T-cell (primary cell): ENCODE results near the gene SLC66A2. TPM values are rescaled to one million over a fixed set of nuclear protein-coding genes. Genes with fewer than 3 reads are reported as not detected.

ENCODE experiments used
- ATAC-seq, 4 experiments: fragments of 200-7000 bp in 3 of 4; fragments of 150-1000 bp in 1 of 4; cut with Tn5 transposase; replicated peaks in 1 of 4; 1 replicate in 3 of 4; 2 replicates in 1 of 4; pipeline ENCODE4 v1.10.0; 2021; ENCODE audit warnings: moderate library complexity in 3 of 4, mild to moderate bottlenecking in 2 of 4, moderate number of reproducible peaks in 1 of 4
- CTCF ChIA-PET, 2 donors: fragments of 300-600 bp; sonication (Branson Sonifier 250); formaldehyde crosslinking; loops; one replicate each; lab custom pipeline; 2022; ENCODE audit warnings: antibody characterized with exemption in 2 of 2; lab: Charles Lee
- POLR2A ChIA-PET, 2 donors: fragments of 300-600 bp; sonication (Branson Sonifier 250); formaldehyde crosslinking; loops; one replicate each; lab custom pipeline; 2022; ENCODE audit warnings: antibody characterized with exemption in 2 of 2; lab: Charles Lee
- DNase-seq, 35 experiments: peaks; one replicate each; pipeline versions ENCODE4 v3.0.0 to v3.0.0-alpha.2; 2013 to 2023
- H3K27ac ChIP-seq: one replicate; pipeline ENCODE4 v1.5.1; 2013; ENCODE audit warnings: low read length
- H3K27me3 ChIP-seq, 2 experiments: replicated peaks in 1 of 2; 1 replicate in 1 of 2; 2 replicates in 1 of 2; pipeline versions ENCODE4 v1.6.1 to v1.7.0; 2013; ENCODE audit warnings: low read length in 1 of 2, mixed read lengths in 1 of 2; ENCODE audit not compliant: control insufficient read depth in 2 of 2, insufficient read depth in 2 of 2; ENCODE audit errors: extremely low read depth in 1 of 2
- H3K36me3 ChIP-seq, 2 donors: 1 replicate in 1 of 2; 2 replicates in 1 of 2; pipeline versions ENCODE4 v1.6.1 to v1.7.0; 2013; ENCODE audit warnings: low read length in 1 of 2; ENCODE audit not compliant: control insufficient read depth in 2 of 2, insufficient read depth in 1 of 2; ENCODE audit errors: extremely low read depth in 1 of 2
- H3K4me1 ChIP-seq, 2 experiments: 1 replicate in 1 of 2; 2 replicates in 1 of 2; pipeline versions ENCODE4 v1.6.1 to v1.7.0; 2013; ENCODE audit warnings: low read length in 2 of 2, mixed read lengths in 1 of 2; ENCODE audit not compliant: insufficient read depth in 2 of 2, control insufficient read depth in 1 of 2; ENCODE audit errors: extremely low read depth in 1 of 2
- H3K4me3 ChIP-seq, 2 donors: 1 replicate in 1 of 2; 2 replicates in 1 of 2; pipeline versions ENCODE4 v1.5.1 to v1.7.0; 2013; ENCODE audit warnings: mild to moderate bottlenecking in 2 of 2, low read length in 1 of 2, moderate library complexity in 1 of 2; ENCODE audit not compliant: control insufficient read depth in 1 of 2; ENCODE audit errors: extremely low read depth in 1 of 2
- H3K9me3 ChIP-seq: 2 replicates; pipeline ENCODE4 v1.7.0; 2013
- H3K27ac Mint-ChIP-seq, 2 donors: one replicate each; pipeline ENCODE4 v1.8.0; 2020 to 2021; ENCODE audit warnings: mild to moderate bottlenecking in 2 of 2, mixed read lengths in 2 of 2
- H3K27me3 Mint-ChIP-seq, 2 donors: one replicate each; pipeline ENCODE4 v1.8.0; 2021 to 2022; ENCODE audit warnings: mixed read lengths in 2 of 2
- H3K36me3 Mint-ChIP-seq: one replicate; pipeline ENCODE4 v1.8.0; 2021; ENCODE audit warnings: mixed read lengths
- H3K4me1 Mint-ChIP-seq, 3 donors: one replicate each; pipeline ENCODE4 v1.8.0; 2020 to 2022; ENCODE audit warnings: mixed read lengths in 3 of 3, mild to moderate bottlenecking in 1 of 3
- H3K4me3 Mint-ChIP-seq, 3 donors: one replicate each; pipeline ENCODE4 v1.8.0; 2020 to 2022; ENCODE audit warnings: mild to moderate bottlenecking in 3 of 3, mixed read lengths in 3 of 3, moderate library complexity in 3 of 3
- H3K9me3 Mint-ChIP-seq, 3 donors: one replicate each; pipeline ENCODE4 v1.8.0; 2020 to 2022; ENCODE audit warnings: mixed read lengths in 3 of 3
- WGBS: methylation state at CpG from one replicate; pipeline ENCODE4 v1.1.5; 2013; ENCODE audit warnings: missing lambda C conversion rate; ENCODE audit not compliant: insufficient coverage; 5-methylcytosine and 5-hydroxymethylcytosine counted together
- total RNA-seq, 35 experiments: library from RNA in 6 of 35; stranded (reverse) in 6 of 35; fragments of 120-200 nt in 1 of 35; gene quantifications; one replicate each; pipeline versions ENCODE4 v1.2.1 to v1.2.4 and lab custom pipeline; 2013 to 2026

The SLC66A2 gene
- total RNA-seq, 5 donors from 2014 or later (not counting 1 experiment from before 2014, with no cell fraction given), result 28.4 to 66.5 (median 37.6) TPM

DNA sequence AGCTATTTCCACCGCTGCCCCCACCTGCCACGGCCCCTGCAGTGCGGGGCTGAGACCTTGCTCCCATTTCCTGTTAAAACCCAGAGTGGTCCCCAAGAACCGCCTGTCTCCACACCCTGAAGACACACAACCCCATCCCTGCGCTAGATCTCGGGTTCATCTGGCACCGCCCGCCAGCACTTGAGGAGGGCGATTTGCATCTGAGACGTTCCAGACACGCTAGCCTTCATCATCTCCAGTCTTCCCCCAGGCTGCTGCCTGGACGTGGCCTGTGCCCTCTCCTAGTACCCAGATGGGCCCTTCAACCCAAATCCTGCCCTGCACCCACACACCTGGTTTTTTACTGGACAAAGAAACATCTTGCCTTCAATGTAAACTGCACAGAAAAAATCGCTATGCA lies 49.8 kb downstream of the SLC66A2 start:
- H3K36me3 ChIP-seq, result peaks cover 2 to 16% of the 10 kb centered on the region in 2 donors
- no peak overlapping the region for H3K4me3 Mint-ChIP-seq

DNA sequence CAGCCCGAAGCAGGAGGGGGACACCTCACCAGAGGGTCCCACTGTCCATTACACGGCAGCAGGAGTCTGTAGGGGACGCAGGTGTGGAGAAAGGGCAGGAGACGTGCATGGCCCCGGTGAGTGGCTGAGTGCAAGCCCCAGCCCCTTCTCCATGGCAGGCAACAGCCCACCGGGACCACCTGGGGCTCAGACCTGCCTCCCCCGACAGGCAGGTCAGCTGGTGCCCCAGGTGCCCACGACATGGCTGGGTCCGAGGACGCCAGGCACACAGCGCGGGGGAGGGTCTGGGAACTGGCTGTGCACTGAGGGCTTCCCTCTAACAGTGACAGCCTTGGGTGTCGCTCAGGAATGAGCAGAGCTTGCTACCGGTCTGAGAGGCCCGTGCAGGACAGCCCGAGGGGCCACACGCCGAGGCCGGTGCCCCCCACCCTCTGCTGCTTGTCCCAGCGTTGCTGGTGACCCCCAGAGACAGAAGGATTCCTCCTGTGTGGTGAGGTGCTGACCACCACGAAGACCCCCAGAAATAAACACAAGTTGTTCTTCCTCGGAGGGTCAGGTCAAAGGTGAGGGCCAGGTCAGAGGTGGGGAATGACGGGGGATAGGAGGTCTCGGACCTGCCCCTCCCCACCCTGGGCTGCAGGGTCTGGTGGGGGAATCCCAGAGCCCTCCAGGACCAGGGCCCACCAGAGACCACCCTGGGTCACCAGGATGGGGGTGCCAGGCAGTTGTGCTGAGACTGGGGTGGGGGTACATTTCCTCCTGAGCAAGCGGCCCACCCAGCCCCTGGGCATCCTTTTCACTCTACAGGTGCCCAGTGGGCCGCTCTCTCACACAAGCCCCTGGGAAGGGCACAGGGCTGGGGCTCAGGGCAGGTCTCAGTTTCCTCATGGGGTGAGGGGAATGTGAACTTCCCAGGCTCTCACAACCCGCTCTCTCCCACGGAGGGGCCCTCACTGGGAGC lies 50.6 kb downstream of the SLC66A2 start:
- Mint-ChIP-seq H3K4me1 (peaks cover 0 to 3% (median 0%) of the 10 kb centered on the region in 3 donors), H3K27ac (no peak overlapping the region), H3K4me3 (no peak overlapping the region), H3K36me3 (peaks cover 14% of the 10 kb centered on the region), H3K27me3 (no peaks in the 10 kb centered on the region), H3K9me3 (peaks cover 4 to 16% (median 13%) of the 10 kb centered on the region in 3 donors)
- 97% methylated on average over 25 of the region's 28 CpGs for WGBS
- DNase-seq, result no peak
- Histone ChIP-seq H3K4me3 (no peak overlapping the region), H3K27ac (no peak overlapping the region), H3K27me3 (no peaks in the 10 kb centered on the region), H3K4me1 (no peaks in the 10 kb centered on the region), H3K9me3 (peaks cover 3% of the 10 kb centered on the region), H3K36me3 (peaks cover 2 to 16% of the 10 kb centered on the region in 2 donors)
- ChIA-PET CTCF (no interaction called here), POLR2A (no interaction called here)
- ATAC-seq, result no peak

More for the DNA sequence above, 49.8 kb downstream of the SLC66A2 start:
- H3K4me1 ChIP-seq, result no peaks in the 10 kb centered on the region
- peaks cover 3% of the 10 kb centered on the region for H3K9me3 ChIP-seq
- 94% methylated on average over 13 of the region's 13 CpGs for WGBS
- peaks cover 0 to 6% (median 0%) of the 10 kb centered on the region in 3 donors for H3K4me1 Mint-ChIP-seq
- peaks cover 4 to 13% (median 9%) of the 10 kb centered on the region in 3 donors for H3K9me3 Mint-ChIP-seq
- no peak overlapping the region for H3K27ac Mint-ChIP-seq
- CTCF ChIA-PET, result no interaction called here
- peaks cover 14% of the 10 kb centered on the region for H3K36me3 Mint-ChIP-seq
- no peak for DNase-seq
- no peaks in the 10 kb centered on the region for H3K27me3 Mint-ChIP-seq
- H3K4me3 ChIP-seq, result no peak overlapping the region
- ATAC-seq, result no peak
- H3K27ac ChIP-seq, result no peak overlapping the region
- no peaks in the 10 kb centered on the region for H3K27me3 ChIP-seq
- POLR2A ChIA-PET, result no interaction called here

DNA sequence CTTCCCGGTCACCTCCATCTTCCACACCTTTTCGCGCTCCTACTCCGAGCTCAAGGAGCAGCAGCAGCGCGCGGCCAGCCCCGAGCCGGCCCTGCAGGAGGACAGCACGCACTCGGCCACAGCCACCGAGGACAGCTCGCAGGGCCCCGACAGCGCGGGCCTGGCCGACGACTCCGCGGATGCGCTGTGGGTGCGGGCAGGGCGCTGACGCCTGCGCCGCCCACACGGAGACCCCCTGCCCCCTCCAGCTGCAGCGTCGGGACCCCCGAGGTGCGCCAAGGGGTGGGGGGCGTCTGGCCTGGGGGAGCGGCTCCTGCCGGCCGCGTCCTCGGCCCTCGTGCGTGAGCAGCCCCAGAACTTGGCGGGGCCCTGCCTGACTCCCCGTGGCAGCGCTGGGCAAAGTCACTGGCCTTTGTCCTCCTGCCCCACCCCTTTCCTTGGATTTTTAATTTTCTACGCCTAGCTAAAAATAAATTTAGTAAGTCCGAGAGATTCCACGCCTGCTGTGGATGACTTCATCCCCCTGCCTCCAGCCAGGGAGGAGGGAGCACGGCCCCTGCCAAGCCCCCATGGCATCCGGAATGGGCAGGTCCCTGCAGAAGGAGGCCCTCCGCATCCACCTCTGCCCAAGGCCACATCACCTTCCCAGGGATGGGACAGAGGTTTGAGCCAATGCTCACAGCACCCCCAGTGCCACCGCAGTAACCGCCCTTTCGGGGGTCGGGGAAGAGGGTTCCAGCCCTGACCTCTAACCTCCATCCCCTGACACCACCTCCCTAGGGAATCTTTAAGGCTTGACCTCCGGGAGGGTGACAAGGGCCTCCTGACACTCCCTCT lies 51.6 kb downstream of the SLC66A2 start:
- H3K27me3 Mint-ChIP-seq, result no peaks in the 10 kb centered on the region
- peaks cover 18% of the 10 kb centered on the region for H3K36me3 Mint-ChIP-seq
- ChIA-PET POLR2A (no interaction called here), CTCF (no interaction called here)
- peaks cover 13 to 26% (median 22%) of the 10 kb centered on the region in 3 donors for H3K9me3 Mint-ChIP-seq
- no peak overlapping the region for H3K27ac Mint-ChIP-seq
- WGBS, result 95% methylated on average over 49 of the region's 53 CpGs
- H3K4me3 Mint-ChIP-seq, result no peak overlapping the region
- Histone ChIP-seq H3K4me3 (no peak overlapping the region), H3K27me3 (no peaks in the 10 kb centered on the region), H3K36me3 (peaks cover 2 to 16% of the 10 kb centered on the region in 2 donors), H3K4me1 (no peaks in the 10 kb centered on the region), H3K27ac (no peak overlapping the region), H3K9me3 (peaks cover 7% of the 10 kb centered on the region)
- ATAC-seq, result no peak
- H3K4me1 Mint-ChIP-seq, result peaks cover 0 to 3% (median 0%) of the 10 kb centered on the region in 3 donors
- no peak for DNase-seq

DNA sequence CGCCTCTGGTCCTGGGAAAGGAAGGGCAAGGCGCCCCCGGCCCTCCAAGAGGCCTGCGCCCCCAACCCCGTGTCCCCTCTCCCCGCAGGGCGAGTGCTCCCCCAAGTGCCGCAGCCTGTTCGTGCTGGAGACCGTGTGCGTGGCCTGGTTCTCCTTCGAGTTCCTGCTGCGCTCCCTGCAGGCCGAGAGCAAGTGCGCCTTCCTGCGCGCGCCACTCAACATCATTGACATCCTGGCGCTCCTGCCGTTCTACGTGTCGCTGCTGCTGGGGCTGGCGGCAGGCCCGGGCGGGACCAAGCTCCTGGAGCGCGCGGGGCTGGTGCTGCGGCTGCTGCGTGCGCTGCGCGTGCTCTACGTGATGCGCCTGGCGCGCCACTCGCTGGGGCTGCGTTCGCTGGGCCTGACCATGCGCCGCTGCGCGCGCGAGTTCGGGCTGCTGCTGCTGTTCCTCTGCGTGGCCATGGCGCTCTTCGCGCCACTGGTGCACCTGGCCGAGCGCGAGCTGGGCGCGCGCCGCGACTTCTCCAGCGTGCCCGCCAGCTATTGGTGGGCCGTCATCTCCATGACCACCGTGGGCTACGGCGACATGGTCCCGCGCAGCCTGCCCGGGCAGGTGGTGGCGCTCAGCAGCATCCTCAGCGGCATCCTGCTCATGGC lies 52.4 kb downstream of the SLC66A2 start:
- ChIA-PET CTCF (no interaction called here), POLR2A (no interaction called here)
- WGBS, result 90% methylated on average over 70 of the region's 70 CpGs
- Histone ChIP-seq H3K27me3 (no peaks in the 10 kb centered on the region), H3K9me3 (peaks cover 10% of the 10 kb centered on the region), H3K36me3 (peaks cover 0 to 16% of the 10 kb centered on the region in 2 donors), H3K27ac (no peak overlapping the region), H3K4me1 (no peaks in the 10 kb centered on the region), H3K4me3 (no peak overlapping the region)
- no peaks in the 10 kb centered on the region for H3K27me3 Mint-ChIP-seq
- peaks cover 18% of the 10 kb centered on the region for H3K36me3 Mint-ChIP-seq
- H3K9me3 Mint-ChIP-seq, result peaks cover 17 to 32% (median 25%) of the 10 kb centered on the region in 3 donors
- H3K27ac Mint-ChIP-seq, result no peak overlapping the region
- ATAC-seq (no peak), DNase-seq (no peak)
- no peak overlapping the region for H3K4me3 Mint-ChIP-seq
- peaks cover 0 to 3% (median 0%) of the 10 kb centered on the region in 3 donors for H3K4me1 Mint-ChIP-seq

DNA sequence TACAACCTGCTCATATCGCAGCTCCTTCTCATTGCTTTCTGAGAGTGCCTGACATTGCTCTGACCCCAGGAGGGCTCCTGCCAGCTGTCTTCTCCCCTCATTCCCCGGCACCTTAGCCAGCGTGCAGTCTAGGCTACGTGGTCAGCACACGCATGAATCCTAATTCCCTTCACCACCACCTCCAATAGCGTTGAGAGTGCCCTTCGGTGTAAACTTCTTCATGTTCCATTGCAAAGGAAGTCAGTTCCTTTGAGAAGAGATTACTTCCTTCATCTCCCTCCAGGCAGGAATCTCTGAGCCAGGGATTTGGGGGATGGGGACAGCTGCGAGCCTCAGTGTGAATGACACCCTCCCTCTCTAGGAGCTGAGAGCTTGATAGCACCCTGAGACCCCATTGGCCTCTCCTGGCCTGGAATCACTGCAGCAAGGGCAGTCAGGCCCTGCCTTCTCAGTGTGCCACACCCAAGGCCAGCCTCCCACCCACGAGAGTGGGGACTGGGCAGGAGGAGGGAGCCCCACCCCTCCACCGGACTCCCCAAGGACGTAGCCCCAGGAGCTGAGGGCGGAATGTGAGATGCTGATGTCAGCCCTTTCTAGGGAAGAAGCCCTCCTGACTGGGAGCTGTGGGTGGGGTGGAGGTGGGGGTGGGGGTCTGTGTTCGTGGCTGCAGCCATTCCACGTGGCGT lies 53.4 kb downstream of the SLC66A2 start:
- H3K36me3 Mint-ChIP-seq, result peaks cover 17% of the 10 kb centered on the region
- DNase-seq, result no peak
- ATAC-seq, result no peak
- no peak overlapping the region for H3K27ac Mint-ChIP-seq
- 100% methylated on average over 3 of the region's 15 CpGs for WGBS
- Histone ChIP-seq H3K4me1 (no peaks in the 10 kb centered on the region), H3K36me3 (peaks cover 0 to 14% of the 10 kb centered on the region in 2 donors), H3K4me3 (no peak overlapping the region), H3K27me3 (no peaks in the 10 kb centered on the region), H3K27ac (no peak overlapping the region), H3K9me3 (peaks cover 16% of the 10 kb centered on the region)
- H3K27me3 Mint-ChIP-seq, result no peaks in the 10 kb centered on the region
- POLR2A ChIA-PET, result no interaction called here
- H3K9me3 Mint-ChIP-seq, result peaks cover 27 to 42% (median 35%) of the 10 kb centered on the region in 3 donors
- H3K4me3 Mint-ChIP-seq, result no peak overlapping the region
- CTCF ChIA-PET, result no interaction called here
- peaks cover 0 to 3% (median 0%) of the 10 kb centered on the region in 3 donors for H3K4me1 Mint-ChIP-seq
